Bronchial epithelial cell (primary cell): ENCODE measurements around the gene FOXO6. TPM values are rescaled to one million over a fixed set of nuclear protein-coding genes. Genes with fewer than 3 reads are reported as not detected.

Experiments used
- DNase-seq: peaks from one replicate; pipeline ENCODE4 v3.0.0-alpha.2; 2010; ENCODE audit warnings: low read depth
- FAIRE-seq: peaks from 2 replicates; lab custom pipeline; 2011; peaks lifted over from hg19 to GRCh38; lab: Jason Lieb, UNC
- H3K27me3 ChIP-seq: 2 replicates; pipeline ENCODE4 v1.5.1; 2011; ENCODE audit warnings: low read length; ENCODE audit not compliant: control insufficient read depth, insufficient read depth
- H3K36me3 ChIP-seq: 2 replicates; pipeline ENCODE4 v1.5.1; 2011; ENCODE audit warnings: low read length; ENCODE audit not compliant: control insufficient read depth, insufficient read depth
- H3K4me3 ChIP-seq: 2 replicates; pipeline ENCODE4 v1.5.1; 2011; ENCODE audit warnings: mild to moderate bottlenecking, low read depth, low read length, control low read depth
- CTCF ChIP-seq: IDR thresholded peaks from 2 replicates; pipeline ENCODE4 v1.5.1; 2011; ENCODE audit warnings: mild to moderate bottlenecking, moderate library complexity, low read length, control low read depth, inconsistent platforms; ENCODE audit not compliant: insufficient read depth, severe bottlenecking
- total RNA-seq: library from RNA; depleted of rRNA; stranded (reverse); fragments of >200 nt; gene quantifications from 2 replicates; pipeline ENCODE4 v1.2.1, GENCODE V29; 2014

Gene FOXO6
- total RNA-seq, 1 donor from 2014 or later: not detected

- no peak for TF ChIP-seq CTCF
- no peaks in the 10 kb centered on the region for H3K36me3 ChIP-seq
- H3K27me3 ChIP-seq: peaks cover 8% of the 10 kb centered on the region
- FAIRE-seq (peak; percentile 60), DNase-seq (no peak)
- H3K4me3 ChIP-seq: no peak overlapping the region
These were observed 52.6 kb downstream of the FOXO6 start for GRCh38 chr1:41413748-41414281.

GRCh38 chr1:41414296-41414695 lies 53.1 kb downstream of the FOXO6 start:
- Histone ChIP-seq H3K36me3 (no peaks in the 10 kb centered on the region), H3K27me3 (peaks cover 7% of the 10 kb centered on the region), H3K4me3 (no peak overlapping the region)
- no peak for FAIRE-seq
- DNase-seq: no peak
- no peak for TF ChIP-seq CTCF

GRCh38 chr1:41414716-41415306 lies 53.6 kb downstream of the FOXO6 start:
- H3K27me3 ChIP-seq: peaks cover 2% of the 10 kb centered on the region
- H3K4me3 ChIP-seq: no peak overlapping the region
- DNase-seq (no peak), FAIRE-seq (no peak)
- H3K36me3 ChIP-seq: no peaks in the 10 kb centered on the region
- no peak for TF ChIP-seq CTCF

GRCh38 chr1:41416081-41416480 lies 54.8 kb downstream of the FOXO6 start:
- no peak for TF ChIP-seq CTCF
- no peaks in the 10 kb centered on the region for H3K27me3 ChIP-seq
- no peak for FAIRE-seq
- no peak for DNase-seq
- H3K36me3 ChIP-seq: no peaks in the 10 kb centered on the region
- H3K4me3 ChIP-seq: no peak overlapping the region

- Histone ChIP-seq H3K36me3 (no peaks in the 10 kb centered on the region), H3K4me3 (no peak overlapping the region), H3K27me3 (no peaks in the 10 kb centered on the region)
- FAIRE-seq: no peak
- peak; percentile 98 for TF ChIP-seq CTCF
- peak; percentile 60 for DNase-seq
These were observed 55.5 kb downstream of the FOXO6 start for GRCh38 chr1:41416552-41417334.
